Spinal cord (tissue), 10 donors: ENCODE data around the gene PBXIP1. TPM values are rescaled to one million over a fixed set of nuclear protein-coding genes. Genes with fewer than 3 reads are reported as not detected.
A peak's percentile ranks its signal among the peaks of the same experiment; 100 is the strongest.

Experiments used
- DNase-seq, 6 donors: peaks; one replicate each; pipeline versions ENCODE4 v3.0.0 to v3.0.0-alpha.2; 2013 to 2015; ENCODE audit warnings: low spot score in 6 of 6, low read depth in 4 of 6
- H3K27ac ChIP-seq: one replicate; pipeline ENCODE4 v1.5.1; 2013; ENCODE audit warnings: low read depth, low read length, control low read depth
- H3K27me3 ChIP-seq: one replicate; pipeline ENCODE4 v1.6.1; 2013; ENCODE audit warnings: low read length; ENCODE audit not compliant: control insufficient read depth, insufficient read depth
- H3K36me3 ChIP-seq: one replicate; pipeline ENCODE4 v1.6.1; 2013; ENCODE audit warnings: low read length; ENCODE audit not compliant: control insufficient read depth, insufficient read depth
- H3K4me1 ChIP-seq: one replicate; pipeline ENCODE4 v1.6.1; 2013; ENCODE audit warnings: low read length; ENCODE audit not compliant: control insufficient read depth, insufficient read depth
- H3K4me3 ChIP-seq: one replicate; pipeline ENCODE4 v1.5.1; 2013; ENCODE audit warnings: low read depth, low read length, control low read depth
- H3K9me3 ChIP-seq: one replicate; pipeline ENCODE4 v1.6.1; 2013; ENCODE audit warnings: low read length; ENCODE audit not compliant: control insufficient read depth, insufficient read depth
- WGBS: methylation state at CpG from one replicate; pipeline ENCODE4 v1.1.5; 2013; ENCODE audit warnings: missing lambda C conversion rate; ENCODE audit not compliant: insufficient coverage; 5-methylcytosine and 5-hydroxymethylcytosine counted together
- polyA plus RNA-seq, 2 donors: library from polyadenylated mRNA; unstranded; fragments of 120-200 nt; gene quantifications; one replicate each; pipeline ENCODE4 v1.2.1, GENCODE V29; 2013; ENCODE audit not compliant: insufficient read length in 2 of 2
- total RNA-seq, 2 donors: library from RNA; depleted of rRNA in 1 of 2; stranded (reverse); fragments of 120-200 nt in 1 of 2; fragments of >200 nt in 1 of 2; gene quantifications; one replicate each; pipeline versions ENCODE4 v1.2.3 to v1.2.4, GENCODE V29; 2013 to 2014
- donor health status: healthy.

PBXIP1 gene
- total and polyA plus RNA-seq, 4 donors = 57.5 to 143 (median 67.3) TPM

- Histone ChIP-seq H3K4me3 (no peak overlapping the region), H3K36me3 (peaks cover 28% of the 10 kb centered on the region), H3K9me3 (no peaks in the 10 kb centered on the region), H3K4me1 (peaks cover 62% of the 10 kb centered on the region), H3K27ac (no peak overlapping the region), H3K27me3 (no peaks in the 10 kb centered on the region)
- WGBS = 94% methylated on average over 13 of the region's 16 CpGs
- no peak for DNase-seq
These were observed 3.0 kb upstream of the PBXIP1 start for GRCh38 chr1:154958681-154959425.

DNA sequence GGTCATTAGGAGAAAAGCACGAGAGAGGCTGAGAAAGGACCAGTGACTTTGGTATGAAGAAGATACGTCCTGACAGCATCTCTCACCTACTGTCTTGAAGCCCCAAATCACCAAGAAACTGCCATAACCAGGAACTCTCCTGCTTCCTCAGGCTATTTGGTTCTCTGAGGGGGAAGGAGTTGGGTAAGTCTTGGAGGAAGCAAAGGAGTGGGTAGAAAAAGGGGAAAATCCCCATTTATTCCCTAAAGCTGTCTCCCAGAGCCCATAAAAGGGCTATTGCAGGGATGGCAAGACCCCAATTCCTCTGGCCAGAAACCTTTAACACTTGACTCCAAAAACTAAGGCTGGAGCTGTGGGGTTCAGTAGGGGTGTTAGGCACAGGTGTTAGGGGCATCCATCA lies 2.1 kb upstream of the PBXIP1 start:
- Histone ChIP-seq H3K27ac (peak overlapping the region; percentile 81), H3K27me3 (no peaks in the 10 kb centered on the region), H3K9me3 (no peaks in the 10 kb centered on the region), H3K36me3 (peaks cover 23% of the 10 kb centered on the region), H3K4me1 (peaks cover 67% of the 10 kb centered on the region), H3K4me3 (no peak overlapping the region)
- no peak for DNase-seq
- no CpG with 5 or more reads among the region's 2 CpGs for WGBS

DNA sequence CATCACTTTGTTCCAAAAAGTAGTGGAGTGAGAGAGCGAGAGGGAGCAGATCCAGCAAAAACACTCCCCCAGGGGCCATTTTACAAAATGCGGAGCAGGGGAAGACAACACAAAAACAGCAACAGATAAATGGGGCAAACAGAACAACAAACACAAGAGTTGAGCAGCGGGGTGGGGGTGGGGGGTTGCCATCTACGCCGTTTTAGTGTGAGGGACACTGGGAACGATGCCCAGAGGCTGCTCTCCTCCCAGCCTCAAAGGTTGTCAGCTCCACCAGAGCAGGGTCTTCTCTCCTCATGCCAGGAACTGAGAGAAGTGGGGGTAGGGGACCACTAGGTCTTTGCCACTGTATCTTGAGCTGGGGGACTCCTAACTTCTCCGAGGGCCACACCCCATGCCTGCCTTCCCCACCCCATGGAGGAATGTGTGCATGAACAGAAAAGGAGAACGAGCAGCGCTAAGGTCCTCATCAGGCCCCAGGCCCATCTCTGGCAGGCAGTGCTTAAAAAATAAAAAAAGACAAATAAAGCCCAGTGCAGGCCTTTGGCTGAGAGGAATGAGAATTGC lies 1.3 kb upstream of the PBXIP1 start:
- peaks cover 67% of the 10 kb centered on the region for H3K4me1 ChIP-seq
- peak in 2 of 6 donors; percentile 60 to 62 for DNase-seq
- WGBS = no CpG with 5 or more reads among the region's 9 CpGs
- peak overlapping the region; percentile 81 for H3K27ac ChIP-seq
- no peaks in the 10 kb centered on the region for H3K27me3 ChIP-seq
- peak overlapping the region; percentile 42 for H3K4me3 ChIP-seq
- no peaks in the 10 kb centered on the region for H3K9me3 ChIP-seq
- peaks cover 25% of the 10 kb centered on the region for H3K36me3 ChIP-seq

DNA sequence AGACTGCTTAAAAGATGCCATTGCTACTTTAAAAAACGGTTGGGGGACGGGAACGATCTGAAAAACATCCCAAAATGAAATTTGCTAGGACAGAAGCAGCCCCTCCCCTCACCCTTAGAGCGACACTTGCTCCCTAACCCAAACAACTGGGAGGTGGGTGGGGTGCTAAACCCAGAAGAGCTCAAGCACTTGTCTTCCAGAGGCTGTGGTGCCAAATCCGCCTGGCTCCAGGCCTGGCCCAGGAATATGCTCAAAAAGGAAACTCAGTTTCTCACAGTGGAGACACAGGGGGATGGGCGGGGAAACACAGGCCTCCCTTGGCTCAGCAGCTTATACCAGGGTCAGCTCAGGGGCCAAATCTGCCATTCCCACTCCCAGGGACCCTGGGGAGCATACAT lies 644 bp upstream of the PBXIP1 start:
- Histone ChIP-seq H3K27ac (peak overlapping the region; percentile 81), H3K4me1 (peaks cover 71% of the 10 kb centered on the region), H3K9me3 (no peaks in the 10 kb centered on the region), H3K4me3 (peak overlapping the region; percentile 42), H3K36me3 (peaks cover 31% of the 10 kb centered on the region), H3K27me3 (no peaks in the 10 kb centered on the region)
- DNase-seq = peak in 2 of 6 donors; percentile 66 to 83
- WGBS = 14% methylated on average over 2 of the region's 6 CpGs

GRCh38 chr1:154955039-154955717 lies 721 bp downstream of the PBXIP1 start:
- peak overlapping the region; percentile 42 for H3K4me3 ChIP-seq
- no peaks in the 10 kb centered on the region for H3K27me3 ChIP-seq
- H3K9me3 ChIP-seq = no peaks in the 10 kb centered on the region
- peak overlapping the region; percentile 81 for H3K27ac ChIP-seq
- WGBS = 4% methylated on average over 2 of the region's 4 CpGs
- H3K4me1 ChIP-seq = peaks cover 68% of the 10 kb centered on the region
- H3K36me3 ChIP-seq = peaks cover 45% of the 10 kb centered on the region
- DNase-seq = peak in 2 of 6 donors; percentile 85 to 87

GRCh38 chr1:154954541-154954940 lies 1.4 kb downstream of the PBXIP1 start:
- WGBS = no CpG with 5 or more reads among the region's 3 CpGs
- H3K36me3 ChIP-seq = peaks cover 41% of the 10 kb centered on the region
- H3K9me3 ChIP-seq = no peaks in the 10 kb centered on the region
- H3K27me3 ChIP-seq = no peaks in the 10 kb centered on the region
- peak overlapping the region; percentile 76 for H3K27ac ChIP-seq
- DNase-seq = no peak
- H3K4me3 ChIP-seq = no peak overlapping the region
- peaks cover 68% of the 10 kb centered on the region for H3K4me1 ChIP-seq

GRCh38 chr1:154953611-154954038 lies 2.3 kb downstream of the PBXIP1 start:
- WGBS = 71% methylated on average over 2 of the region's 2 CpGs
- Histone ChIP-seq H3K9me3 (no peaks in the 10 kb centered on the region), H3K27me3 (no peaks in the 10 kb centered on the region), H3K4me1 (peaks cover 59% of the 10 kb centered on the region), H3K4me3 (no peak overlapping the region), H3K36me3 (peaks cover 32% of the 10 kb centered on the region), H3K27ac (no peak overlapping the region)
- DNase-seq = no peak

DNA sequence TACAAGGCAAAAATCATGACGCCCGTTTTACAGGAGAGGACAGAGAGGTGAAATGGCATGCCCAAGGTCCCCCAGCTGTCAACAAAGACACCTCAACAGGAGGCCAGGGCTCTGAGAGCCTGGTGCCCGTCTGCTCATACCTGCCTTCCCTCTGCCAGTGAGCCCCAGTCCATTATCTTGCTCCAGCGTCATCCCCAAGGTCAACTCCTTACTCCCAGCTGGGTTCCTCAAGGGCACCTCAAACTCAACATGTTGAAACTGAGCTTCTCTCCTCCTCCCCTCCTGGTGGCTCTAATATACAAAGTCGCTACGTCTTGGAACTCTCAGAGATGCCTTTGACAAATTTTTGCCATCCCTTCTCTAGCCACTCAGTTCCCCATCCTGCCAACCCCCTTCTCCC lies 3.2 kb downstream of the PBXIP1 start:
- Histone ChIP-seq H3K9me3 (no peaks in the 10 kb centered on the region), H3K27ac (no peak overlapping the region), H3K4me1 (peaks cover 52% of the 10 kb centered on the region), H3K36me3 (peaks cover 33% of the 10 kb centered on the region), H3K27me3 (no peaks in the 10 kb centered on the region), H3K4me3 (no peak overlapping the region)
- 87% methylated on average over 6 of the region's 6 CpGs for WGBS
- DNase-seq = no peak

DNA sequence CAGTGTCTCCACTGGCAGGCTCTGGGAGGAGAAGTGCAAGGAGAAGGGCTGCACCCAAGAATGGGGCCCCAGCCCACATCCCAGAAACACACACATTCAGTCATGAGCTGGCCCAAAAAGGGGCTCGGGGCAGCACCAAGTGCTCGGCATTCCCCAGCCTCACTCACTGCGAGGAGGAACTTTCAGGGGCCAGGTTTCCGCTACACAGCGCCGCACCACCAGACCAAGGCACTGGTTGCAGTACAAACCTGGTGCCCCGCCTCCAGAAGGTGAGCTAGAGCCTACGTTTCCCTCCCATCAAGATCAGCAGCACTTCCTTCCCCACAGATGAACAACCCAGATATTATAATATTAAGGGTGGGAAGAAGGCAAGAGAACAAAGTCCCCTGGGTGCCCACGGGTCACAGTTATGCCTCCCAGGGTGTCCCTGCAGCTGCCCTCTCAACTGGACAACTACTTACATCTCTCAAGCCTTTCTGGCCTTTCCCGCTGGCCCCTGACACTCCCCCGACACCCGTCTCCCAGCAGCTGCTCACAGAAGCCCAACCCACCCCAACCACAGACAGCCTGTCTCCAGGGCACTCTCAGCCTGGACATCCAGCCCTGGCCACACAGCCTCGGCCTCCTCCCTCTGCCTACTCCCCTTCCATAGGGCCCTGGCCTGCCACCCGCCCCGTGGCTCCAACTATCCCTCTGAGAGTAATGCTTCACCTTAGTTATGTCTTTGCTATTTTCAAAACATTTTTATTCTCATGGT lies 3.8 kb downstream of the PBXIP1 start:
- no peak overlapping the region for H3K4me3 ChIP-seq
- H3K9me3 ChIP-seq = no peaks in the 10 kb centered on the region
- H3K4me1 ChIP-seq = peaks cover 46% of the 10 kb centered on the region
- no peak overlapping the region for H3K27ac ChIP-seq
- peaks cover 38% of the 10 kb centered on the region for H3K36me3 ChIP-seq
- no peaks in the 10 kb centered on the region for H3K27me3 ChIP-seq
- 80% methylated on average over 13 of the region's 15 CpGs for WGBS
- DNase-seq = no peak
